ENCODE data around the gene SNRPF. TPM values are rescaled to one million over a fixed set of nuclear protein-coding genes. Genes with fewer than 3 reads are reported as not detected.

The SNRPF gene
- total and polyA plus RNA-seq, 3 donors from 2014 or later: 10.3 to 30.6 (median 11.6) TPM

DNA sequence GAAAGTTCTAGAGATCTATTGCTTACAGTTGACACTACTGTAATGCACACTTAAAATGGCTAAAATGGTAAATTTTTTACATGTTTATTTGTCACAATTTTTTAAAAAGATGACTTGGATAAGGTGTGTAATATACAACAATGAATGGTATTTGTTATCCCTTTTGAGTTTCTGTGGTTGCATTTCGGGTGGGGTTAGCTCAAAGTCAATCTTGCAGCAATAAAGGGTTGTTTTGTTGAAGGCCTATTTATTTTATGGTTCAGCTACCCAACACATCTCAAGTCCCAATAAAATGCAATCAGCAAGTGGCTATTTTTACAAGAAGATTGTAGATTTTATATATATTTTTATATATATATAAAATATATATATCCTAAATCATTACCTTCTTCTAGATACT lies 22.1 kb downstream of the SNRPF start:
- Histone ChIP-seq H3K4me1 (no peaks in the 10 kb centered on the region), H3K4me3 (no peak overlapping the region), H3K27ac (no peak overlapping the region), H3K9me3 (no peaks in the 10 kb centered on the region), H3K27me3 (no peaks in the 10 kb centered on the region), H3K36me3 (ENCODE audit: low read depth, missing control alignments) (no peaks in the 10 kb centered on the region)
- intact Hi-C loops (cut with DNase I; ENCODE audit: low total_unique reads): no loop called here
- DNase-seq: no peak
- TF ChIP-seq POLR2A (IDR thresholded peaks at IDR 0.05): no peak
- TF ChIP-seq, protein P1, sequence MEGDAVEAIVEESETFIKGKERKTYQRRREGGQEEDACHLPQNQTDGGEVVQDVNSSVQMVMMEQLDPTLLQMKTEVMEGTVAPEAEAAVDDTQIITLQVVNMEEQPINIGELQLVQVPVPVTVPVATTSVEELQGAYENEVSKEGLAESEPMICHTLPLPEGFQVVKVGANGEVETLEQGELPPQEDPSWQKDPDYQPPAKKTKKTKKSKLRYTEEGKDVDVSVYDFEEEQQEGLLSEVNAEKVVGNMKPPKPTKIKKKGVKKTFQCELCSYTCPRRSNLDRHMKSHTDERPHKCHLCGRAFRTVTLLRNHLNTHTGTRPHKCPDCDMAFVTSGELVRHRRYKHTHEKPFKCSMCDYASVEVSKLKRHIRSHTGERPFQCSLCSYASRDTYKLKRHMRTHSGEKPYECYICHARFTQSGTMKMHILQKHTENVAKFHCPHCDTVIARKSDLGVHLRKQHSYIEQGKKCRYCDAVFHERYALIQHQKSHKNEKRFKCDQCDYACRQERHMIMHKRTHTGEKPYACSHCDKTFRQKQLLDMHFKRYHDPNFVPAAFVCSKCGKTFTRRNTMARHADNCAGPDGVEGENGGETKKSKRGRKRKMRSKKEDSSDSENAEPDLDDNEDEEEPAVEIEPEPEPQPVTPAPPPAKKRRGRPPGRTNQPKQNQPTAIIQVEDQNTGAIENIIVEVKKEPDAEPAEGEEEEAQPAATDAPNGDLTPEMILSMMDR (IDR thresholded peaks at IDR 0.05): no peak
- 92 to 94% methylated on average over 1 of the region's 1 CpG for WGBS, 2 donors

DNA sequence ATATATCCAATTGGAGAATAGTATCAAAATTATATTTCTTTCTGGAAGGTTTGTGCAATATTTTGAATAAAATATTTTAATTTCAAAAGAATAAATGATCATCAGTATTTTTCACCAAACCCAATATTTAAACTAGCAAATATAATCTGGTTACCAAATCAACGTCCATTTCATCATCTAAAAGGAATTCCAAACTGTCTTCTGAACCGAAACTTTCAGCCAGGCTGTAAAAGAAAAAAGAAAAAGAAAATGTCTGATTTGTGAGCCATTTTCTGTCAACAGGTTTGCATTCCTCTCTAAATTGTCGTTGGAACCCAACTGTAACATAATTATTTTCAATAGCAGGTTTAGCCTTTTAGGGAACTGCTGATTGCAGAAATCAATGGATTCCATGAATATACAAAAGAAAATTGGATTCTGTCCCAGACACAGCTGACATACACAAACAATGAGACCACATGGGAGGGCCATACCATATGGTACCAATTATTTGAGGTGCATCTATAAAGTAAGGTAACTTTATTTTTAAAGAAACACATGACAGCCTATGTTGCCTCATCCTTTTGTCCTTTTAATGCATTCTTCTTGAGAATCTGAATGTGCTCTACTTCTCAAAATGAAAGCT lies 22.7 kb downstream of the SNRPF start:
- H3K27ac ChIP-seq: no peak overlapping the region
- TF ChIP-seq, protein P1 (IDR thresholded peaks at IDR 0.05): no peak
- no peak for TF ChIP-seq POLR2A (IDR thresholded peaks at IDR 0.05)
- H3K27me3 ChIP-seq: no peaks in the 10 kb centered on the region
- no peaks in the 10 kb centered on the region for H3K4me1 ChIP-seq
- H3K36me3 ChIP-seq (ENCODE audit: low read depth, missing control alignments): no peaks in the 10 kb centered on the region
- intact Hi-C loops (cut with DNase I; ENCODE audit: low total_unique reads): no loop called here
- no peak for DNase-seq
- H3K4me3 ChIP-seq: no peak overlapping the region
- WGBS, 2 donors: 71 to 85% methylated on average over 3 of the region's 3 CpGs
- H3K9me3 ChIP-seq: no peaks in the 10 kb centered on the region

DNA sequence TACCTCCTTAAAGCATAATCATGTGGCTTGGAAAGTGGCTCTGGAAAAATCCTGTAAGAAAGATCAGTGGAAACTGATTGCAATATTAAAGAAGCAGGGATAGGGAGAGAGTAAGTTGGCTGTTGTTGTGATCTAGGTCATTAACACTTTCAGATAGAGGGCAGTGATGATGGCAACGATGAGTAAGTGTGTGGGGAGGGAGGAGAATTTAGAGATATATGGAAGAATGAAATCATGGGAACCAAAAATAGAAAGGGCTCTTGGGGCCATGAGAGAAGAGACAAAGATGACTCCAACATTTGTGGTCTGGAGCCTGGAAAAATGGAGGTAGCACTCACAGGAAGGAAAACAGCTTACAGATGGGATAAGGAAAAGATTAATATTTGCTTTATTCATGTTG lies 23.3 kb downstream of the SNRPF start:
- no peak for DNase-seq
- Histone ChIP-seq H3K27me3 (no peaks in the 10 kb centered on the region), H3K27ac (no peak overlapping the region), H3K4me1 (no peaks in the 10 kb centered on the region), H3K36me3 (ENCODE audit: low read depth, missing control alignments) (no peaks in the 10 kb centered on the region), H3K9me3 (no peaks in the 10 kb centered on the region), H3K4me3 (no peak overlapping the region)
- TF ChIP-seq, protein P1 (IDR thresholded peaks at IDR 0.05): no peak
- TF ChIP-seq POLR2A (IDR thresholded peaks at IDR 0.05): no peak
- 32 to 51% methylated on average over 1 of the region's 1 CpG for WGBS, 2 donors
- intact Hi-C loops (cut with DNase I; ENCODE audit: low total_unique reads): no loop called here

DNA sequence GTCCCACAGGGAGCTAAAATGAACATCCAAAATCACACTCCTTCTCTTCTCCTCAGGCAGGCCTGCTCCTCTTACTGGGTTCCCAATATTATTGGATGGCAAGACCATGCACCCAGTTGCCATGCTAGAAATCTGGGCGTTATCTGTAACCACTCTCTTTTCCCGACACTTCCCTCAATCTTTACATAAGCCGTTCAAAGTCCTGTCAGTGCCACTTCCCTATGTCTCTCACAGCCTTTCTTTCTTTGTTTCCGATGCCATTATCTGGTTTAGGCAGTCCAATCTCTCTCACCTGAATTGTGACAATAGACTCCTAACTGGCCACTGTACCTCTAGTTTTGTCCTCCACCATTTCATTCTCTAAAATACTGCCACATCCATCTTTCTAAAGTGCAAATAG lies 24.1 kb downstream of the SNRPF start:
- DNase-seq: no peak
- 92 to 95% methylated on average over 4 of the region's 4 CpGs for WGBS, 2 donors
- TF ChIP-seq POLR2A (IDR thresholded peaks at IDR 0.05): no peak
- TF ChIP-seq, protein P1 (IDR thresholded peaks at IDR 0.05): no peak
- intact Hi-C loops (cut with DNase I; ENCODE audit: low total_unique reads): no loop called here
- Histone ChIP-seq H3K36me3 (ENCODE audit: low read depth, missing control alignments) (no peaks in the 10 kb centered on the region), H3K4me1 (no peaks in the 10 kb centered on the region), H3K27me3 (no peaks in the 10 kb centered on the region), H3K4me3 (no peak overlapping the region), H3K9me3 (no peaks in the 10 kb centered on the region), H3K27ac (no peak overlapping the region)

DNA sequence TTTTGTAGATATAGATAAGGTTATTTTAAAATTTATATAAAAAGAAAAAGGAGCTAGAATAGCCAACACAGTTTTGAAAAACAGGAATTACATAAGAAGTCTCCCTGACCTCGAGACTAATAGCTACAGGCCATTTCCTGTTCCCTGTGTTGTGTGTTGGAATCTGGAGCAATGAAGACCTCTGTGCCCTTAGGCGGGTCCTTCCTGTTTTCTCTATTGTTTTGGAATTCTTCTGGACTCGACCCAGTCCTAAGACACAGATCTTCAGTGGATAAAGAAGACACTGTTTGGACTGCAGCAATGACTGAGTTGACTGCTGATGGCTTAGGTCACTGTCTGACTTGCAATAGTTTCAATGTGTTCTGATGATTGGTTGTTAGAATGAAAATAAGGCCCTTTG lies 26.2 kb downstream of the SNRPF start:
- no peaks in the 10 kb centered on the region for H3K4me1 ChIP-seq
- no peak for DNase-seq
- H3K9me3 ChIP-seq: no peaks in the 10 kb centered on the region
- H3K27ac ChIP-seq: no peak overlapping the region
- no peaks in the 10 kb centered on the region for H3K27me3 ChIP-seq
- WGBS, 2 donors: 74 to 76% methylated on average over 3 of the region's 3 CpGs
- no peak overlapping the region for H3K4me3 ChIP-seq
- no peak for TF ChIP-seq POLR2A (IDR thresholded peaks at IDR 0.05)
- TF ChIP-seq, protein P1 (IDR thresholded peaks at IDR 0.05): no peak
- intact Hi-C loops (cut with DNase I; ENCODE audit: low total_unique reads): no loop called here
- H3K36me3 ChIP-seq (ENCODE audit: low read depth, missing control alignments): no peaks in the 10 kb centered on the region

Measured in testis (tissue), 3 donors.